ENCODE measurements around the gene ME2. TPM values are rescaled to one million over a fixed set of nuclear protein-coding genes. Genes with fewer than 3 reads are reported as not detected.

ME2 gene
- total and polyA plus RNA-seq, 2 of the 8 experiments (the other 6 are each of a cell fraction or from before 2014, with no cell fraction given) = 54.7 to 66.9 TPM

DNA sequence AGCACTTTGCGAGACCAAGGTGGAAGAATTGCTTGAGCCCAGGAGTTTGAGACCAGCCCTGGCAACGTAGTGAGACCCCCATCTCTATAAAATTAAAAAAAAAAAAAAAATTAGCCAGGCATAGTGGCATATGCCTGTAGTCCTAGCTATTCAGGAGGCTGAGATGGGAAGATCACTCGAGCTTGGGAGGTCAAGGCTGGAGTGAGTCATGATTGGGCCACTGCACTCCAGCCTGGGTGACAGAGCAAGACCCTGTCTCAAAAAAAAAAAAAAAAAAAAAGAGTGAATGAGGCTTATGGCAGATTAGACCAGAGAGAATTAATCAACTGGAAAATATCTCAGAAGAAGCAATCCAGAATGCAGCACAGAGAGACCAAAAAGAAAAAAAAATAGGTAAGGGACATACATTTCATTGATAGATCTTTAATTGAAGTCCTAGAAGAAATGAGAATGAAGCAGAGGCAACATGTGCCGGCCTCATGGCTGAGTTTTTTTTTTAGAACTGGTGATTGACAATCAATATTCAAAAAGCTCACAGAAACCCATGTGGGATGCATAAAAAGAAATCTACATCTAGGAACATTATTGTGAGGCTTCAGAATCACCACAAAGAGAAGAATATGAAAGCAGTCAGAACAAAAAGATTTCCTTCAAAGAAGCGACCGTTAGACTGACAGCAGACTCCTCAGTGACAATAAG, 56.7 kb downstream of the ME2 start:
- H2AFZ ChIP-seq (ENCODE audit: low read length) = no peak overlapping the region
- no peaks in the 10 kb centered on the region for H3K27me3 ChIP-seq (replicated peaks in 1 of 4; ENCODE audit: control insufficient read depth in 3 of 4, extremely low read depth in 1 of 4, insufficient read depth in 3 of 4, low read length in 3 of 4)
- no peak overlapping the region for H2BK120ac ChIP-seq (replicated peaks; ENCODE audit: low read depth, low read length)
- H2BK20ac ChIP-seq (ENCODE audit: low read length) = no peak overlapping the region
- WGBS, 2 experiments (ENCODE audit: extremely low coverage in 1 of 2, insufficient coverage in 1 of 2, insufficient read length in 1 of 2, insufficient replicate concordance in 2 of 2, low coverage in 1 of 2, low lambda C conversion rate in 2 of 2, missing lambda C conversion rate in 1 of 2) = 91% methylated on average over 6 of the region's 6 CpGs; no CpG with 5 or more reads in 1 of the 2 experiments
- no peak overlapping the region for H3K18ac ChIP-seq (ENCODE audit: extremely low read depth, low read length)
- H3K23ac ChIP-seq (ENCODE audit: insufficient read length) = no peak overlapping the region
- H2BK5ac ChIP-seq (ENCODE audit: low read depth, low read length) = no peak overlapping the region
- no peak overlapping the region for H3K4ac ChIP-seq (replicated peaks; ENCODE audit: insufficient read length, low read depth, low read length)
- H3K56ac ChIP-seq (replicated peaks; ENCODE audit: insufficient read length, low read depth, low read length) = no peak overlapping the region
- H3K36me3 ChIP-seq (ENCODE audit: control insufficient read depth in 2 of 4, insufficient read depth in 4 of 4, low read length in 3 of 4) = peaks cover 0 to 17% (median 4%) of the 10 kb centered on the region in 4 experiments; a peak in 3 of 8 replicates
- ChIA-PET CTCF (ENCODE audit: partially characterized antibody) (interaction anchor here (0.7 to 1.4 kb wide), 2 partner anchors 94 to 116 kb away, joined by 3 to 5 read pairs; partner anchors contain the start of gene SMAD4), POLR2A (ENCODE audit: partially characterized antibody) (no interaction called here)
- TF ChIP-seq RBBP5 (IDR thresholded peaks at IDR 0.05; ENCODE audit: borderline replicate concordance, low read depth, low read length) (no peak), POLR2A (IDR thresholded peaks at IDR 0.05; ENCODE audit: control extremely low read depth in 1 of 2, low read depth in 2 of 2, low read length in 2 of 2) (no peak), JUN (IDR thresholded peaks at IDR 0.05; ENCODE audit: low read depth, low read length) (no peak), SRF (IDR thresholded peaks at IDR 0.05; ENCODE audit: low read depth, low read length) (no peak), ATF3 (IDR thresholded peaks at IDR 0.05; ENCODE audit: insufficient read depth, low read depth, low read length) (no peak), RAD21 (IDR thresholded peaks at IDR 0.05 in 1 of 2, conservative IDR thresholded peaks at IDR 0.05 in 1 of 2; ENCODE audit: low read depth in 2 of 2, low read length in 2 of 2) (no peak), SIX5 (IDR thresholded peaks at IDR 0.05; ENCODE audit: low read depth, low read length) (no peak), SUZ12 (IDR thresholded peaks at IDR 0.05; ENCODE audit: low read length) (no peak), CHD2 (IDR thresholded peaks at IDR 0.05; ENCODE audit: low read length) (no peak), TCF12 (IDR thresholded peaks at IDR 0.05; ENCODE audit: low read depth, low read length) (no peak), BACH1 (IDR thresholded peaks at IDR 0.05; ENCODE audit: low read length) (no peak), HDAC2 (IDR thresholded peaks at IDR 0.05; ENCODE audit: borderline replicate concordance in 1 of 2, low read depth in 2 of 2, low read length in 2 of 2) (no peak)
- H2AK5ac ChIP-seq (ENCODE audit: low read depth, low read length) = no peak overlapping the region
- no peak overlapping the region for H3K4me3 ChIP-seq (ENCODE audit: extremely low read depth in 1 of 4, insufficient read depth in 2 of 4, low read depth in 3 of 4, low read length in 4 of 4)
- no peak overlapping the region for H2BK12ac ChIP-seq (ENCODE audit: low read depth, low read length)
- H4K20me1 ChIP-seq (replicated peaks in 1 of 2; ENCODE audit: control insufficient read depth in 1 of 2, insufficient read depth in 2 of 2, low read length in 2 of 2) = no peaks in the 10 kb centered on the region
- FAIRE-seq = no peak
- H4K91ac ChIP-seq (replicated peaks; ENCODE audit: insufficient read length, low read length) = no peak overlapping the region
- H3K9me3 ChIP-seq (ENCODE audit: insufficient read depth in 2 of 2, low read depth in 1 of 2, low read length in 1 of 2) = no peaks in the 10 kb centered on the region
- no peak overlapping the region for H4K5ac ChIP-seq (ENCODE audit: insufficient read length, low read depth, low read length)
- no peaks in the 10 kb centered on the region for H3K79me2 ChIP-seq (ENCODE audit: control insufficient read depth in 1 of 2, insufficient read depth in 2 of 2, low read length in 2 of 2)
- H4K8ac ChIP-seq (ENCODE audit: extremely low read depth, insufficient read depth, low read length) = no peak overlapping the region
- no peak overlapping the region for H3K27ac ChIP-seq (ENCODE audit: low read depth, low read length)
- H3K23me2 ChIP-seq (ENCODE audit: low read depth, low read length) = no peaks in the 10 kb centered on the region
- H3K9ac ChIP-seq (replicated peaks in 1 of 4; ENCODE audit: extremely low read depth in 1 of 4, low read depth in 3 of 4, low read length in 3 of 4) = no peak overlapping the region
- no peak overlapping the region for H3K4me2 ChIP-seq (ENCODE audit: insufficient read depth in 1 of 2, low read depth in 2 of 2, low read length in 2 of 2)
- H3K4me1 ChIP-seq (replicated peaks in 1 of 4; ENCODE audit: control insufficient read depth in 3 of 4, insufficient read depth in 4 of 4, low read length in 3 of 4) = no peaks in the 10 kb centered on the region
- no peak overlapping the region for H2BK15ac ChIP-seq (ENCODE audit: low read length)
- no peaks in the 10 kb centered on the region for H3K79me1 ChIP-seq (ENCODE audit: low read depth, low read length)
- H3K14ac ChIP-seq (ENCODE audit: insufficient read length) = no peak overlapping the region
- no peak for DNase-seq (ENCODE audit: low read depth in 1 of 2, low spot score in 2 of 2)

All from H1 (cell line).